Thyroid gland (tissue), 4 donors: Measurements from ENCODE around the gene EPB41L4A. TPM values are rescaled to one million over a fixed set of nuclear protein-coding genes. Genes with fewer than 3 reads are reported as not detected.

Source experiments
- DNase-seq, 2 donors: peaks; one replicate each; pipeline ENCODE4 v3.0.0-alpha.2; 2019
- H3K27ac ChIP-seq, 3 donors: fragments of 200-600 bp; sonication (generic); 1 replicate in 2 of 3; 2 replicates in 1 of 3; pipeline ENCODE4 v1.5.1; 2016 to 2019; ENCODE audit warnings: mild to moderate bottlenecking in 1 of 3, moderate library complexity in 1 of 3
- H3K27me3 ChIP-seq: fragments of 200-600 bp; sonication (generic); one replicate; pipeline ENCODE4 v1.5.1; 2019
- H3K36me3 ChIP-seq, 2 donors: fragments of 200-600 bp; sonication (generic); one replicate each; pipeline ENCODE4 v1.5.1; 2016 to 2019
- H3K4me1 ChIP-seq, 2 donors: fragments of 200-600 bp; sonication (generic); one replicate each; pipeline ENCODE4 v1.5.1; 2017 to 2019
- H3K4me3 ChIP-seq, 3 donors: fragments of 200-600 bp; sonication (generic); replicated peaks in 1 of 3; 1 replicate in 2 of 3; 2 replicates in 1 of 3; pipeline ENCODE4 v1.5.1; 2016; ENCODE audit warnings: mild to moderate bottlenecking in 1 of 3
- H3K9me3 ChIP-seq: fragments of 200-600 bp; sonication (generic); one replicate; pipeline ENCODE4 v1.5.1; 2017
- CTCF ChIP-seq, 6 experiments: fragments of 200-600 bp in 3 of 6; fragments of 450-650 bp in 3 of 6; sonication (generic) in 3 of 6; IDR thresholded peaks; one replicate each; pipeline ENCODE4 v1.5.1; 2016 to 2019; ENCODE audit warnings: antibody characterized with exemption in 6 of 6, mild to moderate bottlenecking in 2 of 6, inconsistent platforms in 1 of 6, moderate library complexity in 1 of 6
- POLR2A ChIP-seq, 2 donors: fragments of 450-650 bp; IDR thresholded peaks; one replicate each; pipeline ENCODE4 v1.6.1; 2017; ENCODE audit warnings: antibody characterized with exemption in 2 of 2, mild to moderate bottlenecking in 2 of 2, moderate library complexity in 1 of 2
- WGBS, 2 donors: methylation state at CpG; one replicate each; pipeline ENCODE4 v1.1.5; 2017; 5-methylcytosine and 5-hydroxymethylcytosine counted together
- intact Hi-C: fragments of 100-400 bp; cut with DNase I; formaldehyde crosslinking; loops from one replicate; pipeline ENCODE4 v1.15.1; 2023
- total RNA-seq, 4 donors: library from RNA; depleted of rRNA; stranded (reverse); fragments of >200 nt; gene quantifications; one replicate each; pipeline ENCODE4 v1.2.3, GENCODE V29; 2016

The EPB41L4A gene
- total RNA-seq, 4 donors from 2014 or later = 31.9 to 44.2 (median 37.5) TPM

- no peak overlapping the region for H3K4me3 ChIP-seq
- no peak for DNase-seq
- TF ChIP-seq CTCF (IDR thresholded peaks at IDR 0.05) = no peak
- no peak for TF ChIP-seq POLR2A (IDR thresholded peaks at IDR 0.05)
- intact Hi-C loops = no loop called here
- peaks cover 8 to 26% of the 10 kb centered on the region in 2 donors for H3K4me1 ChIP-seq
- H3K9me3 ChIP-seq = no peaks in the 10 kb centered on the region
- H3K27me3 ChIP-seq = no peaks in the 10 kb centered on the region
- no peaks in the 10 kb centered on the region for H3K36me3 ChIP-seq
- H3K27ac ChIP-seq = no peak overlapping the region
- WGBS, 2 donors = 65 to 72% methylated on average over 5 of the region's 5 CpGs
Observed at GRCh38 chr5:112329419-112330090, 89.5 kb downstream of the EPB41L4A start.

- Histone ChIP-seq H3K4me3 (no peak overlapping the region), H3K36me3 (no peaks in the 10 kb centered on the region), H3K4me1 (peaks cover 9 to 35% of the 10 kb centered on the region in 2 donors), H3K9me3 (no peaks in the 10 kb centered on the region), H3K27ac (no peak overlapping the region), H3K27me3 (no peaks in the 10 kb centered on the region)
- TF ChIP-seq CTCF (IDR thresholded peaks at IDR 0.05) (no peak), POLR2A (IDR thresholded peaks at IDR 0.05) (no peak)
- intact Hi-C loops = no loop called here
- no peak for DNase-seq
Observed at GRCh38 chr5:112323166-112323565, 95.9 kb downstream of the EPB41L4A start.

- DNase-seq = no peak
- intact Hi-C loops = no loop called here
- no peaks in the 10 kb centered on the region for H3K36me3 ChIP-seq
- peaks cover 35 to 45% of the 10 kb centered on the region in 2 donors for H3K4me1 ChIP-seq
- no peaks in the 10 kb centered on the region for H3K9me3 ChIP-seq
- TF ChIP-seq CTCF (IDR thresholded peaks at IDR 0.05) = no peak
- TF ChIP-seq POLR2A (IDR thresholded peaks at IDR 0.05) = no peak
- WGBS, 2 donors = 87 to 91% methylated on average over 3 of the region's 3 CpGs
- H3K27me3 ChIP-seq = no peaks in the 10 kb centered on the region
- H3K4me3 ChIP-seq = no peak overlapping the region
- H3K27ac ChIP-seq = no peak overlapping the region
Observed at GRCh38 chr5:112320408-112320807, 98.7 kb downstream of the EPB41L4A start.

- no peak for DNase-seq
- Histone ChIP-seq H3K9me3 (no peaks in the 10 kb centered on the region), H3K27me3 (no peaks in the 10 kb centered on the region), H3K36me3 (no peaks in the 10 kb centered on the region), H3K4me3 (no peak overlapping the region), H3K4me1 (peaks cover 29 to 47% of the 10 kb centered on the region in 2 donors), H3K27ac (no peak overlapping the region)
- WGBS, 2 donors = 28 to 49% methylated on average over 2 of the region's 2 CpGs
- intact Hi-C loops = no loop called here
- TF ChIP-seq POLR2A (IDR thresholded peaks at IDR 0.05) (no peak), CTCF (IDR thresholded peaks at IDR 0.05) (no peak)
Observed at GRCh38 chr5:112318346-112318745, 100.7 kb downstream of the EPB41L4A start.

GRCh38 chr5:112317866-112318265, 101.2 kb downstream of the EPB41L4A start:
- WGBS, 2 donors = 92 to 100% methylated on average over 1 of the region's 1 CpG
- Histone ChIP-seq H3K27me3 (no peaks in the 10 kb centered on the region), H3K27ac (peak overlapping the region in 1 of 3 donors; percentile 56), H3K4me3 (no peak overlapping the region), H3K36me3 (no peaks in the 10 kb centered on the region), H3K9me3 (no peaks in the 10 kb centered on the region), H3K4me1 (peaks cover 29 to 43% of the 10 kb centered on the region in 2 donors)
- TF ChIP-seq CTCF (IDR thresholded peaks at IDR 0.05) (no peak), POLR2A (IDR thresholded peaks at IDR 0.05) (no peak)
- intact Hi-C loops = no loop called here
- no peak for DNase-seq
